IMR-90 (cell line): ENCODE measurements around the gene PCYT2. TPM values are rescaled to one million over a fixed set of nuclear protein-coding genes. Genes with fewer than 3 reads are reported as not detected.

ENCODE experiments used
- ATAC-seq: fragments of 200-7000 bp; cut with Tn5 transposase; 2 replicates; pipeline ENCODE4 v1.9.1; 2020; ENCODE audit warnings: low read depth, mild to moderate bottlenecking, moderate library complexity
- BruUV-seq: library from RNA; stranded (reverse); fragments of 400-500 nt; replicated peaks from 2 replicates; lab custom pipeline; 2021; lab: Mats Ljungman, UMichigan
- CTCF ChIA-PET: fragments of 300-600 bp; formaldehyde crosslinking; extraction: SDS; loops from one replicate; lab custom pipeline; 2021; ENCODE audit warnings: antibody characterized with exemption; lab: Yijun Ruan, JAX
- POLR2A ChIA-PET: fragments of 300-600 bp; sonication (Branson Sonifier 250); formaldehyde crosslinking; loops from one replicate; lab custom pipeline; 2022; ENCODE audit warnings: antibody characterized with exemption; ENCODE audit not compliant: unreplicated experiment; lab: Charles Lee
- DNase-seq: peaks from one replicate; pipeline ENCODE4 v3.0.0; 2013
- H2AFZ ChIP-seq: replicated peaks from 2 replicates; pipeline ENCODE3; 2013; ENCODE audit warnings: low read length, mild to moderate bottlenecking; ENCODE audit not compliant: poor library complexity
- H2AK5ac ChIP-seq: 2 replicates; pipeline ENCODE4 v1.6.1; 2013; ENCODE audit warnings: low read depth, low read length, inconsistent platforms
- H2AK9ac ChIP-seq: replicated peaks from 2 replicates; pipeline ENCODE3; 2013; ENCODE audit warnings: mild to moderate bottlenecking, low read depth, low read length, moderate library complexity; ENCODE audit not compliant: poor library complexity
- H2BK120ac ChIP-seq: 2 replicates; pipeline ENCODE4 v1.6.1; 2013; ENCODE audit warnings: low read depth, low read length, inconsistent platforms
- H2BK15ac ChIP-seq: 3 replicates; pipeline ENCODE4 v1.6.1; 2013; ENCODE audit warnings: low read depth, low read length, inconsistent platforms
- H2BK20ac ChIP-seq: 2 replicates; pipeline ENCODE4 v1.6.1; 2013; ENCODE audit warnings: low read depth, mild to moderate bottlenecking, inconsistent platforms, low read length, moderate library complexity
- H2BK5ac ChIP-seq: 2 replicates; pipeline ENCODE4 v1.6.1; 2013; ENCODE audit warnings: mild to moderate bottlenecking, low read depth, low read length, inconsistent platforms; ENCODE audit not compliant: poor library complexity, severe bottlenecking
- H3K14ac ChIP-seq: replicated peaks from 2 replicates; pipeline ENCODE4 v1.6.1; 2013; ENCODE audit warnings: low read depth, low read length, inconsistent platforms
- H3K18ac ChIP-seq: 2 replicates; pipeline ENCODE4 v1.6.1; 2013; ENCODE audit warnings: low read depth, low read length, control low read depth
- H3K23ac ChIP-seq: 2 replicates; pipeline ENCODE4 v1.6.1; 2013; ENCODE audit warnings: low read depth, low read length, inconsistent platforms
- H3K27ac ChIP-seq: 2 replicates; pipeline ENCODE4 v1.5.1; 2013; ENCODE audit warnings: mild to moderate bottlenecking, control low read depth, low read length; ENCODE audit not compliant: insufficient read depth
- H3K27me3 ChIP-seq: 2 replicates; pipeline ENCODE4 v1.6.1; 2013; ENCODE audit warnings: low read length; ENCODE audit not compliant: control insufficient read depth, insufficient read depth
- H3K36me3 ChIP-seq: 2 replicates; pipeline ENCODE4 v1.6.1; 2013; ENCODE audit warnings: low read length, mixed read lengths; ENCODE audit not compliant: control insufficient read depth, insufficient read depth
- H3K4ac ChIP-seq: 2 replicates; pipeline ENCODE4 v1.6.1; 2013; ENCODE audit warnings: low read depth, low read length, inconsistent platforms
- H3K4me1 ChIP-seq: 2 replicates; pipeline ENCODE4 v1.6.1; 2013; ENCODE audit warnings: low read length, mixed read lengths; ENCODE audit not compliant: control insufficient read depth, insufficient read depth
- H3K4me2 ChIP-seq: 2 replicates; pipeline ENCODE4 v1.6.1; 2013; ENCODE audit warnings: low read depth, mild to moderate bottlenecking, control low read depth, low read length, moderate library complexity
- H3K4me3 ChIP-seq: 2 replicates; pipeline ENCODE4 v1.5.1; 2013; ENCODE audit warnings: low read depth, mild to moderate bottlenecking, control low read depth, low read length, moderate library complexity; ENCODE audit not compliant: insufficient read depth
- H3K56ac ChIP-seq: 2 replicates; pipeline ENCODE4 v1.6.1; 2013; ENCODE audit warnings: low read length, inconsistent platforms; ENCODE audit not compliant: insufficient read depth; ENCODE audit errors: extremely low read depth
- H3K79me1 ChIP-seq, 2 experiments: 2 replicates each; pipeline ENCODE4 v1.6.1; 2013; ENCODE audit warnings: low read length in 2 of 2, inconsistent platforms in 1 of 2, low read depth in 1 of 2
- H3K9ac ChIP-seq: 2 replicates; pipeline ENCODE4 v1.6.1; 2013; ENCODE audit warnings: low read depth, low read length, control low read depth
- H3K9me1 ChIP-seq: 2 replicates; pipeline ENCODE4 v1.6.1; 2013; ENCODE audit warnings: low read length, inconsistent platforms; ENCODE audit not compliant: insufficient read depth
- H3K9me3 ChIP-seq: 2 replicates; pipeline ENCODE4 v1.6.1; 2013; ENCODE audit warnings: low read length; ENCODE audit not compliant: control insufficient read depth, insufficient read depth
- H4K20me1 ChIP-seq: 2 replicates; pipeline ENCODE4 v1.6.1; 2013; ENCODE audit warnings: low read length, inconsistent platforms; ENCODE audit not compliant: insufficient read depth
- H4K5ac ChIP-seq: 2 replicates; pipeline ENCODE4 v1.6.1; 2013; ENCODE audit warnings: mild to moderate bottlenecking, low read depth, low read length, control low read depth
- H4K8ac ChIP-seq, 2 experiments: 2 replicates each; pipeline ENCODE4 v1.6.1; 2013; ENCODE audit warnings: low read depth in 2 of 2, low read length in 2 of 2, control low read depth in 1 of 2, inconsistent platforms in 1 of 2
- H4K91ac ChIP-seq: 2 replicates; pipeline ENCODE4 v1.6.1; 2013; ENCODE audit warnings: low read depth, low read length, inconsistent platforms; ENCODE audit not compliant: insufficient read depth
- BHLHE40 ChIP-seq: fragments of 150-350 bp; IDR thresholded peaks from 2 replicates; pipeline ENCODE4 v1.6.1; 2016; ENCODE audit warnings: mild to moderate bottlenecking, low read depth, low read length
- CEBPB ChIP-seq: IDR thresholded peaks from 2 replicates; pipeline ENCODE4 v1.6.1; 2012; ENCODE audit warnings: low read depth, low read length, improper control_type of control experiment
- CHD1 ChIP-seq: IDR thresholded peaks from 2 replicates; pipeline ENCODE4 v1.6.1; 2012; ENCODE audit warnings: low read depth, low read length, improper control_type of control experiment
- ELK1 ChIP-seq: fragments of 150-350 bp; IDR thresholded peaks from 2 replicates; pipeline ENCODE4 v1.6.1; 2016; ENCODE audit warnings: low read depth, mild to moderate bottlenecking, low read length, moderate library complexity, borderline replicate concordance
- FOS ChIP-seq: fragments of 150-350 bp; IDR thresholded peaks from 2 replicates; pipeline ENCODE4 v1.6.1; 2016; ENCODE audit warnings: low read depth, low read length
- MAFK ChIP-seq: IDR thresholded peaks from 2 replicates; pipeline ENCODE4 v1.6.1; 2012; ENCODE audit warnings: low read depth, low read length, improper control_type of control experiment
- MAZ ChIP-seq: IDR thresholded peaks from 2 replicates; pipeline ENCODE4 v1.6.1; 2012; ENCODE audit warnings: low read depth, mild to moderate bottlenecking, low read length, improper control_type of control experiment, moderate library complexity, borderline replicate concordance
- MXI1 ChIP-seq: IDR thresholded peaks from 2 replicates; pipeline ENCODE4 v1.6.1; 2012; ENCODE audit warnings: low read depth, mild to moderate bottlenecking, low read length, moderate library complexity, borderline replicate concordance
- NFE2L2 ChIP-seq: fragments of 150-350 bp; IDR thresholded peaks from 2 replicates; pipeline ENCODE4 v1.6.1; 2016; ENCODE audit warnings: low read depth, mild to moderate bottlenecking, low read length
- POLR2A ChIP-seq: IDR thresholded peaks from 2 replicates; pipeline ENCODE4 v1.6.1; 2012; ENCODE audit warnings: mild to moderate bottlenecking, low read depth, low read length
- RAD21 ChIP-seq: IDR thresholded peaks from 2 replicates; pipeline ENCODE4 v1.6.1; 2012; ENCODE audit warnings: low read length, improper control_type of control experiment
- RCOR1 ChIP-seq: IDR thresholded peaks from 2 replicates; pipeline ENCODE4 v1.6.1; 2012; ENCODE audit warnings: mild to moderate bottlenecking, low read length, improper control_type of control experiment; ENCODE audit not compliant: insufficient replicate concordance
- RFX5 ChIP-seq: IDR thresholded peaks from 2 replicates; pipeline ENCODE4 v1.8.0; 2012; ENCODE audit warnings: low read depth, mild to moderate bottlenecking, low read length, moderate library complexity
- SMC3 ChIP-seq: fragments of 150-350 bp; IDR thresholded peaks from 2 replicates; pipeline ENCODE4 v1.6.1; 2016; ENCODE audit warnings: low read depth, mild to moderate bottlenecking, antibody characterized with exemption, low read length, moderate library complexity
- USF2 ChIP-seq: fragments of 150-350 bp; IDR thresholded peaks from 2 replicates; pipeline ENCODE4 v1.6.1; 2017; ENCODE audit warnings: mild to moderate bottlenecking, antibody characterized with exemption, low read length, low read depth
- WGBS, 2 experiments: methylation state at CpG; one replicate each; pipeline versions ENCODE4 v1.1.5 to v1.1.7; 2013; ENCODE audit warnings: missing lambda C conversion rate in 2 of 2; ENCODE audit not compliant: insufficient read length in 1 of 2; ENCODE audit errors: extremely low coverage in 2 of 2; 5-methylcytosine and 5-hydroxymethylcytosine counted together
- dilution Hi-C: fragments of 300-500 bp; cut with HindIII; formaldehyde crosslinking; loops from one replicate; pipeline ENCODE4 v1.14.3; 2018; ENCODE audit warnings: low sequenced_read_pairs; ENCODE audit not compliant: unreplicated experiment
- in situ Hi-C: fragments of 300-500 bp; cut with MboI; formaldehyde crosslinking; loops from 3 replicates; pipeline ENCODE4 v1.14.3; 2019; ENCODE audit warnings: low sequenced_read_pairs, inconsistent platforms, mixed read lengths
- intact Hi-C: fragments of 100-400 bp; cut with micrococcal nuclease; formaldehyde crosslinking; loops from 2 replicates; pipeline ENCODE4 v1.10.0; 2022
- polyA plus RNA-seq, 3 experiments: library from polyadenylated mRNA; depleted of rRNA; stranded (reverse); fragments of >200 nt; gene quantifications; 2 replicates each; pipeline ENCODE4 v1.2.3, GENCODE V29; 2012; ENCODE audit warnings: low replicate concordance in 1 of 3
- total RNA-seq: library from RNA; depleted of rRNA; stranded (reverse); fragments of >200 nt; gene quantifications from 2 replicates; pipeline ENCODE4 v1.2.3, GENCODE V29; 2012

The PCYT2 gene
- total and polyA plus RNA-seq, 2 of the 4 experiments (the other 2 are of a cell fraction) = 37.3 to 38.5 TPM

- 97% methylated on average over 4 of the region's 26 CpGs; no CpG with 5 or more reads in 1 of the 2 experiments for WGBS, 2 experiments
- no TSS peak for BruUV-seq
- Histone ChIP-seq H3K36me3 (peaks cover 20% of the 10 kb centered on the region; the same call in 1 of the 2 replicates), H3K4me1 (peaks cover 5% of the 10 kb centered on the region), H2BK20ac (no peak overlapping the region), H4K5ac (no peak overlapping the region), H3K18ac (no peak overlapping the region), H3K56ac (no peak overlapping the region), H3K27ac (no peak overlapping the region), H4K20me1 (peaks cover 14% of the 10 kb centered on the region), H2BK15ac (no peak overlapping the region), H3K9me3 (no peaks in the 10 kb centered on the region), H3K14ac (no peak overlapping the region), H3K27me3 (no peaks in the 10 kb centered on the region), H4K8ac (no peak overlapping the region), H2BK5ac (no peak overlapping the region), H3K79me1 (peaks cover 0 to 15% of the 10 kb centered on the region in 2 experiments; a peak in 2 of 4 replicates), H3K9me1 (0 out of 2 replicates have a peak, but pooled peaks cover 4% of the 10 kb centered on the region), H2AK9ac (no peak overlapping the region), H4K91ac (no peak overlapping the region), H3K4ac (no peak overlapping the region), H3K4me3 (no peak overlapping the region), H2BK120ac (no peak overlapping the region), H3K9ac (no peak overlapping the region), H2AK5ac (no peak overlapping the region), H3K4me2 (no peak overlapping the region), H3K23ac (no peak overlapping the region), H2AFZ (no peak overlapping the region)
- DNase-seq (no peak), ATAC-seq (no peak)
- in situ Hi-C loops = no loop called here
- ChIA-PET CTCF (no interaction called here), POLR2A (no interaction called here)
- dilution Hi-C loops = no loop called here
- intact Hi-C loops = no loop called here
- no peak for TF ChIP-seq ELK1
- TF ChIP-seq CHD1 = no peak
- TF ChIP-seq NFE2L2 = no peak
- TF ChIP-seq USF2 = no peak
- no peak for TF ChIP-seq FOS
- TF ChIP-seq RFX5 = no peak
- no peak for TF ChIP-seq SMC3
- no peak for TF ChIP-seq BHLHE40
- TF ChIP-seq RAD21 = no peak
- TF ChIP-seq RCOR1 = no peak
- TF ChIP-seq CEBPB = no peak
- no peak for TF ChIP-seq POLR2A
- TF ChIP-seq MAZ = no peak
- no peak for TF ChIP-seq MAFK
- TF ChIP-seq MXI1 = no peak
These were observed 3.7 kb downstream of the PCYT2 start for GRCh38 chr17:81907219-81908145.
